HG03342 (cell line): ENCODE measurements around the gene CRIM1.
"Not testable (repeated sequence)": the region's sequence is repeated elsewhere in the genome, so short reads cannot be mapped to it uniquely, and the experiment has no call there.

Experiments used
- ATAC-seq: cut with Tn5 transposase; IDR thresholded peaks from one replicate; pipeline ENCODE4 v1.9.1; 2021; ENCODE audit warnings: mild to moderate bottlenecking, moderate library complexity; ENCODE audit not compliant: unreplicated experiment

CRIM1 gene, protein sequence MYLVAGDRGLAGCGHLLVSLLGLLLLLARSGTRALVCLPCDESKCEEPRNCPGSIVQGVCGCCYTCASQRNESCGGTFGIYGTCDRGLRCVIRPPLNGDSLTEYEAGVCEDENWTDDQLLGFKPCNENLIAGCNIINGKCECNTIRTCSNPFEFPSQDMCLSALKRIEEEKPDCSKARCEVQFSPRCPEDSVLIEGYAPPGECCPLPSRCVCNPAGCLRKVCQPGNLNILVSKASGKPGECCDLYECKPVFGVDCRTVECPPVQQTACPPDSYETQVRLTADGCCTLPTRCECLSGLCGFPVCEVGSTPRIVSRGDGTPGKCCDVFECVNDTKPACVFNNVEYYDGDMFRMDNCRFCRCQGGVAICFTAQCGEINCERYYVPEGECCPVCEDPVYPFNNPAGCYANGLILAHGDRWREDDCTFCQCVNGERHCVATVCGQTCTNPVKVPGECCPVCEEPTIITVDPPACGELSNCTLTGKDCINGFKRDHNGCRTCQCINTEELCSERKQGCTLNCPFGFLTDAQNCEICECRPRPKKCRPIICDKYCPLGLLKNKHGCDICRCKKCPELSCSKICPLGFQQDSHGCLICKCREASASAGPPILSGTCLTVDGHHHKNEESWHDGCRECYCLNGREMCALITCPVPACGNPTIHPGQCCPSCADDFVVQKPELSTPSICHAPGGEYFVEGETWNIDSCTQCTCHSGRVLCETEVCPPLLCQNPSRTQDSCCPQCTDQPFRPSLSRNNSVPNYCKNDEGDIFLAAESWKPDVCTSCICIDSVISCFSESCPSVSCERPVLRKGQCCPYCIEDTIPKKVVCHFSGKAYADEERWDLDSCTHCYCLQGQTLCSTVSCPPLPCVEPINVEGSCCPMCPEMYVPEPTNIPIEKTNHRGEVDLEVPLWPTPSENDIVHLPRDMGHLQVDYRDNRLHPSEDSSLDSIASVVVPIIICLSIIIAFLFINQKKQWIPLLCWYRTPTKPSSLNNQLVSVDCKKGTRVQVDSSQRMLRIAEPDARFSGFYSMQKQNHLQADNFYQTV

DNA sequence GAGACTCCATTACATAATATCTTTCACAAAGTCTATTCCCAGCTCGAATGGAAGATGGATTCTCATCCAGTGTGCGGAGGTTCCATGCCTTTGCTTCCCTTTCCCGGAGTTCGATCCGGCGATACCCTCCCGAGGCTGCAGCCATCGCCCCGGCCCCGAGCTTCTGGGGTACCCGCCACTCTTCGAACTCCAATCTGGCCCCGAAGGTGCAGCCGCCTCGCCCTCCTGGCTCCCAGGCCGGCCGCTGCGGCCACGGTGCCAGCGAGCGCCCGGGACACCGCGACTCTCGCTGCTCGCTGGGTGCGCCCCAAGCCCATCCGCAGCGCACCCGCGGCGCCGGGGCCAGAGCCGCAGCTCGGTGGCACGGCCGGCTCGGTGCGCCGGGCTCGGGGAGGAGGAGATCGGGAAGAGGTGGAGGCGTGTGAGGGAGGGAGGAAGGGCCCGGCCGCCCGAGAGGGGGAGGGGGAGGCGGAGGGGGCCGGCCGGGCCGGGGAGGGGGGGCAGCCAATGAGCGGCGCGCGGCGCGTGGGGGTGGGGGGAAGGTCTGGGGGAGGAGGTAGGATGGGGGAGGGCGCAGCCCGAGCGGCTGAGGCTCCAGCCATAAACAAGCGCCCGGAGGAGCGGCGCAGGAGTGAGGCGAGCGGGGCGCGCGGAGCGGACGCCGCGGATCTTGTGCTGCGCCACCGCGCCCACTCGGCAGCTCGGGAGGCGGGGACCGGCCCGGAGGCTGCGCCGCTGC is at the start of gene CRIM1:
TSS of gene CRIM1 (plus strand) at position 628 of the 739 bp plus-strand sequence. CDS start 515 bp downstream, outside the sequence.
- ATAC-seq, result peak; percentile 37

DNA sequence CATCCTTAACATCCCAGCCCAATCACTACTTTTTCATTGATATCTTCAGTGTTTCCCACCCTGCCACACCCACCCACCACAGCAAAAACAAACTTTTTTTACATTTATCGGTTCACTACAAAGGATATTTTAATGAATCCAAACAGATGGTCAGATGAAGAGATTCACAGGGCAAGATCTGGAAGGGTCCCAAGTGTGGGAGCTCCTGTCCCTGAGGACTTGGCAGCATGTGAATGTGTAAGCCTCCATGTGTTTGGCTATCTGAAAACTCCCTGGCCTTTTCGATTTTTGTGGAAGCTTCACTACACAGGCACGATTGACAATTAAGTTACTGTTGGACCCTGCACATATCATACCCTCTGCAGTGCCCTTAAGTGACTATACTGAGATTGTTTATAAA is 48.1 kb upstream of the CRIM1 start:
- ATAC-seq, result no peak

DNA sequence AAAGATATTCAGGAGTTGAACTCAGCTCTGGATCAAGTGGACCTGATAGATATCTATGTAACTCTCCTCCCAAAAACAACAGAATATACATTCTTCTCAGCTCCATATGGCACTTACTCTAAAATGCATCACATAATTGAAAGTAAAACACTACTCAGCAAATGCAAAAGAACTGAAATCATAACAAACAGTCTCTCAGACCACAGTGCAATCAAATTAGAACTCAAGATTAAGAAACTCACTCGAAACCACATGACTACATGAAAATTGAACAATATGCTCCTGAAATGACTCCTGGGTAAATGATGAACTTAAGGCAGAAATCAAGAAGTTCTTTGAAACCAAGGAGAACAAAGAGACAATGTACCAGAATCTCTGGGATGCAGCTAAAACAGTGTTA is 45.1 kb upstream of the CRIM1 start:
- not testable (repeated sequence) for ATAC-seq

DNA sequence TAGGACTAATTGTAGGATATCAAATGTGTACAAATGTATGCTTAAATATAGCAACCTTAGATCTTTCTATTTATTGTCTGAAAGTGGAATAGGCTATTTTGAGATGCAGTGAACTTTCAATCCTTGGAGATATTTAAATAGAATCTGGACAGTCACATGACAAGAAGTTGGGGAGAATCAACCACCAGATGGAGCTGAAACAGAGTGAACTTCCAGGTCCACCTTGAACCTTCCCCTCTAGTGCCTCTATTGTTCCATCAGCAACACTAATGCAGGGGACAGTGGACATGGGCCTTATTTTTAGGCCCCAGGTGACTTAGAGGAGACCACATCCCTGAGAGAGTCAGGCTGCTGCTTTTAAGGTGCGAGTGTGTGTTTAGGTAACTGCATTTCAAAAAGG is 37.0 kb upstream of the CRIM1 start:
- ATAC-seq, result no peak

DNA sequence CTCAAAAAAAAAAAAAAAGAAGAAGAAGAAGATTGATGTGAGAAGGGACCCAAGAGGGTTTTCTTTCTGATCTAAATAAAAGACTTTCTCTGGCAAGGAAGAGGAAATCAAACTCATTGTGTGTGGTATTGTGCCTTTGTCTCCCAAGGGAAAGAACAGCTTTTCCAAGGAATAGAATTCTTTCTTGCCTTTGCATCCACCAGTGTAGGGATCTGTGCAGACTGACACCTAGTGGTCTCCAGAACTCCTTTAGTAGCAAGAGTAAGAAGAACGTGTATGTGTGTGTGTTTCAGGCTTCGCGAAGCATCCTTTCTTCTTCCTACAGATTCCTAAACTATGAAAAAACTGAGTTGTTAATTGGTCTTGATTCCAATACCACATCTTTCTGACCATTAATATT is 33.5 kb upstream of the CRIM1 start:
- no peak for ATAC-seq

DNA sequence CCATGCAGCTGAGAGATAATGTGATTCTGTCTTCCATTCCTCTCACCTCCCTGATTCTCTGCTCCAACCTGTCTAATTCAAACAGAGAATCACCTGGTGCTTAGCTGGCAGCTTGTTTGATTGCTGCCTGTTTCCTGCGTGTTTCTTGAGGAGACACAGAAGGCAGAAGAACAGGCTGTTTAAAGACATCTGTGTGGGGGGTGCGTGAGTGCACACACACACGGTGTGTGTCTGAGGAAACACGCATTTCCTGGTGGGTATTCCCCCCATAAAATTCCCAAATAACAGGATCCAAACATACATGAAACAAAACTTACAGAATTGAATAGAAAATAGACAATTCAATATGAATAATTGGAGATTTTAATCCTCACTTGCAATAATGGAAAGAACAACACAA is 29.3 kb upstream of the CRIM1 start:
- ATAC-seq, result no peak

DNA sequence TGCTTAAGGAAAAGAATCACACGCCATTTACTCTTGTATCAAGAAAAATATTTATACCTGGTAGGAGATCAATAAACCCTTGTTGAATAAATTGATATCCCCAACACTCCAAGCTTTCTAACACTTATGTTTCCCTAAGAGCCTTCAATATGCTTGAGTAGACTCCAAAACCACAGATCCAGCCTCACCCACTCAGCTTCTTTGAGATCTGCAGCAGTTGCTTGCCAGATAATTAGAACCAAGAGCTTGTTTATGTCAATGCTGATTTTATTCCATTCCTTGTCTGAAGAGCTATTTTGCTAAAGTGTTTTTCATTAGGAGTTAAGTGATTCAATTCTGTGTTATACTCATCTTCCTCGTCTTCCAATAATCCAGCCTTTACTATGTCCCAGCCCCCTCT is 26.3 kb upstream of the CRIM1 start:
- ATAC-seq, result no peak

DNA sequence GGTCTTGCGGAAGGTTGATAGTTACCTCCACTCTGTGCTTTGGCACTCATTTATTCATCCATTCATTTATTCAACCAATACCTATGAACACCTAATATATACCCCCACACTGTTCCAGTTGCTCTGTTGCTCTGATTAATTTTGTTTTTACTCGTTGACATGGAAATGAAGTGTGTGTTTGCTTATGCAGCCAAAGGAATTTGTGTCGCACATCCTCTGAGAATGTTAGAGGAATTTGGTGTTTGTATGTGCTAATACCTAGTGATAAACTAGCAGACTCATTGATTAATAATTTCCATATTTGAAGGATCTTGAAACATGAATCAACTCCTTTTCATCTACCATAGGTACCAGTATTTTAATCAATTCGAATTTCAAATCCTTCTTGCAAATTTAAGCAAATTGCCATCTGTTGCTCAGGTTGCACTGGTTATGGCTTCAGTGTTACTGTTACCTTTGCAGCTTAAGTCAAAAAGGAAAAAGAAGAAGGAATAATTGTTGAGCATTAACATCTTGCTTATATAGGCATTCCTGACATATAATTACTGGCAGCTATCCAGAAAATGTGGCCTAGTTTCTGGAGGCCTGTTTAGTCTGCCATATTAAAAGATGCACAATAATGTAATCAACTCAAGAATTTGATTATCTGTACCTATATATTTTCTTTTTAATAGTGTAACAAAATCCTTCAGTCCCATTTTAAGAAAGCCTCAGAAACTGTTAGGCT is 25.7 kb upstream of the CRIM1 start:
- ATAC-seq, result no peak

DNA sequence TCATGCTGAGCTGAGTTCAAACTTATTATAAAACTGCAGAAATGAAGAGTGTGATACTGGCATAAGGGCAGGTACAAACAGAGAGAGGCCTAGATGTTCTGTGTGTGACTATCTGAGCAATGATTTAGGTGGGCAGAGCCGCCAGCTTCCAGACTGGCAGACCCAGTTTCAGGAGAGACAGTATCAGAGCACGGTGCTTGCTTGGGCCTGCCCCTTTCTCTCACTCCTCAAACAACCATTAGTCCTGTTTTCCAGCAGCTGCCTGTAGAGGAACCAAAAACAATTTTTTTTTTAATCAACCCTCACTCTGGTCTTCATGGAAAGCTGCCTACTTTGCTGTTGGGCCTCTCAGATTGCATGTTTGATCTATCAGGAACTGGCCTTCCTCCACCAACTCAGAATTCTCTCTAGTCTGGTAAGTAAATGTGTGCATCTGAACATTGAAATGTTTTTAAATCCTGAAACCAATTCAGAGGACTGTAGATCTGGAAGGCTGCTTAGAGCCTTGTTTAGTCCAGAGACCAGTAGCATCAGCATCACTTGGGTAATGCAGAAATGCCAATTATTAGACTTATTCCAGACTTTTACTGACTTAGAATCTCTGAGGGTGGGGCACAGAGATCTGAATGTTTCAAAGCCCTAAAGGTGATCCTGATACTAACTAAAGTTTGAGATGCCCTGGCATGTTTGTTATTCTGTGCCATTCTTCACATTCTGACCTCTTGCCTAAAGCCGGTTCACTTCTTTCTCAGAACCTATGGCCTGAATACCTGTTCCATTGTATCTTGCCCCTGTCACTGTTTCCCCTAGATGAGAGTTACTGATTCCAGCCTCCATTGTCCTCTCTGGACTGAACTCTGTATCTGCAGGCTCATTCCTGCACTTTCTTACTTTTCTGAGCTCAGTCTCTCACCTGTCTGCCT is 24.8 kb upstream of the CRIM1 start:
- ATAC-seq, result no peak

DNA sequence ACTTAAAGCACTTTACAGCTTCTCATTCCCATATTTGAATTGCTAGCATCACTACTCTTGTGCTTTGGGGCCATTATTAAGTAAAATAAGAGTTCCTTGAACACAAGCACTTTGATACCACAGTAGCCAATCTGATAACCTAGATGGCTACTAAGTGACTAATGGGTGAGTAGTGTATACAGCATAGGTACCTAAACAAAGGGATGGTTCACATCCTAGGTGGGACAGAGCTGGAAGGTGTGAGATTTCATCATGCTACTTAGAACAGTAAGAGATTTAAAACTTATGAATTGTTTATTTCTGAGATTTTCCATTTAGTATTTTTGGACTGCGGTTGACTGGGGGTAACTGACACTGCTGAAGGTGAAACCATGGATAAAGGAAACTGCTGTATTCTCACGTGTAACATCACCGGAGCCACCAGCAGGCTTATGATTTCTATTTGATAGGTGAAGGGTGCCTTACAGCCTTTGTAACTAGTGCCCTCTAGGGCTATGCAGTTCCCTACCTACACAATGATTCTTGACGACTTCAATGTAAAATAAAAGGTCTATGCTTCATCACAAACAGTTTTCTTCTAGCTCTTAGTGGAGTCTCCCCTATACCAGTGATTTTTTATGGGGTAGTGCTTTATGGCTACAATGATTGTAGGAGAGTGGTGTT is 22.1 kb upstream of the CRIM1 start:
- ATAC-seq, result no peak

DNA sequence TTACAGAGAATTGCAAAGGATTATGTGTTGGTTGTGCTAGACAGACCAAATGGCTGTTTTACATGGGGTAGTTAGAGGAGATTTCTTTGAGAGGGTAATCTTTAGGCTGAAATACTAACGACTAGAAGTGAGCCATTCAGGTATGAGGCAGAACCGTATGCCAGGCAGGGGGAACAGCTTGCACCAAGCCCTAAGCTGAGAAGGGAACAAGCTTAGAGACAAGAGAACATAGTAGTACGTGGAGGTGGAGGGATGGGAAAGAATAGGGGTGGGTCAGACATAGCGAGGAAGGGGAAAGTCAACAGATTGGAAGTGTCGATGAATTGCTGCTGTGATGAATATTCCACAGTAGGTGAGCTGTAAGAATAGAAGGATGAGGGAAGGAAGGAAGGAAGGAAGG is 20.0 kb upstream of the CRIM1 start:
- ATAC-seq, result no peak

DNA sequence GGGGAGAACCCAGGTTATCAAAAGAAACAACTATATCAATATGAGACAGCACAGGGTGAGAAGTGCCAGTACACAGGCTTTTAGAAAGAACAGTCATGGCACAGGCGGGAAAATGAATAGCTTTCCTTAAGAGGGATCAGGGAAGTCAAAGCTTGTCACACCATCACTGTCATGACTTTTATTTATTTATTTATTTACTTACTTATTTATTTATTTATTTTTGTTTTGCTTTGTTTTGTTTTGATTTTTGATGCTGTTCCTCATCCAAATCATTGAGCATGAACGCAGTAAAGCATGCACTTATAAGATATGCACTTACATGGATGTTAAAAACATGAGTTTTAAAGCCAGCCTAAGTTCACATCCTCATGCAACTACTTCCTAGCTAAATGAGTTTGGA is 19.3 kb upstream of the CRIM1 start:
- ATAC-seq, result no peak

DNA sequence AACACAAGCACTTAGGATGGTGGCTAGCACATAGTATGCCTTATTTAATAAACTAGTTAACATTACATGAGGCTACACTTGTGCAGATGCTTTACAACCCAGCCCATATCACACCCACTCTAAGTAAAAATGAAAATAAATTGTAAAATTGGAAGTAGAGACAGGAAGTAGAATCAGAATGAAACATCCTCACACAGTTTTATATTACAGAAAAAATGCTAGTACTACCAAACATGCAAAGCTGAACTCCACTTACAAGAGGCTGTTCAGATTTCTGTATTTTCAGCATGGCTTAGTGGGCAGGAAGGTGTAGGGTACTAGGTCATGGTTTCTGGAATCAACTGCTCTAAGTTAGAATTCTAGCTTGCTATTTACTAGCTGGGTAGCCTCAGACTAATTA is 18.2 kb upstream of the CRIM1 start:
- no peak for ATAC-seq

DNA sequence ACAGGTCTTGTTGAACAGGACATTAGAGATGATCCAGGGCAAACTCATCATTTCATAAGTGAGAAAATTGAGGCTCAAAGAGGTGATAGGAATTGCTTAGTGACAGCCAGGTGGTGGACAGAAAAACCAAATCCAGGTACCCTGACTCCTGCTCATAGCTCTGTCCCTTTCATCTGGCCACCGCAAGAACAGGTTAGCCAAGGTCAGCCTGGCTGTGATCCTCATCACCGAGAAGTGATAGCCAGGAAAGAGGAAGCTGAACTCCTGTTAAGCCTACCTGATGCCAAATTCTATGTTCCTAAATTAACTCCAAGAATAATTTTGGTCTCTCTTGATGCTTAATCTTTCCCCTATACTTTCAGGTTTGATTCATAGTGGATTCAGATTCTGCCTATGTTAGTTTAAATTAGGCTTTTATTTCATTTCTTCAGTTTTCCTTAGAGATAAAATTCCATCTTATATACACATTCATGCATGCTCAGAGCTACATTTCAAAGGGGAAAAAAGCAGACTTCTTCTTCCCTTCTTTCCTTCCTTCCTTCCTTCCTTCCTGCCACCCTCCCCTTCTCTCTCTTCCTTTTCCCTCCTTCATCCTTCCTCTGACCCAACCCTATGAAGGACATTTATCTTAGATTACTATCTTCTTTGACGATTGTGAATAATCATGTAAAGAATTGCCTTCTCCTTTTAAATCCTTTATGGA is 17.3 kb upstream of the CRIM1 start:
- no peak for ATAC-seq

DNA sequence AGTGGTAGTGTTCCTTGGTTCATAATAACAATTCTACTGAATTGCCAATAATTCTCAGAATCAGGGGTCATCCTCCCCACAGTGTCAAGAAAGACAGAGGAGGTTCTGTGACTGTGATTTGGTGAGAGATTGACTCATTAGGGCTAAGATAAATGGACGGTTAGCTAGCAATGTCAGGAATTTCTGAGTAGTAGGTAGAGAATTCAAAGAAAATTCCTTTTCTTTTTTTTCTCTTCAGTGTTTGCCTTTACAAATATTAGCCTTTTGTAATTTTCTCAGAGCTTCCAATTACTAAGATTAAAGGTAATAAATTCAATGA is 16.8 kb upstream of the CRIM1 start:
- no peak for ATAC-seq

DNA sequence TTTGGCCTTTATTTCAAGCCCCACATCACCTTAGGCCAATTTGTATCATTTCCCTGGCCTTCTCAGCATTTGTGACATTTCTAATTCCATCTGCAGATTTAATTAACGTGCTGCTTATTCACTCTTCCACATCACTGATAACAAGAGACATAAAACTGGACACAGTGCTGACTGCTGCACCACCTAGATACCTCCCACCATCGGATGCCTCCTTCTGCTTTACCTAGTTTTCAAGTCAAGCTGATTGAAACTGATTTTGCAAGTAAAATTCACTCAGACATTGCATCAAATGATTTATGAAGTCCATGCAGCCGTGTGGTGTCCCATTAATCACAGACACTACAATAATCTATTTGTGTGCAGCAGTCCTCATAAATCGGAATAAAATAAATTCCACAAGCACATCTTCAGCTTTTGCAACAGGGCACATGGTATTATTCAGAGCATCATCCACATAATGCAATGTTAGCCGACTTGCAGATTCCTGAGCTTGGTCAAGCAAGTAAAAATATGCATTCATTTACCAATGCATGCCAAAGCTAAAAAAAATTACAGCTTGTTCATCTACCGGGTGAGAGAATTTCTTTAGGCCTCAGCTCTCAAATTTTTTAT is 15.9 kb upstream of the CRIM1 start:
- ATAC-seq, result no peak

DNA sequence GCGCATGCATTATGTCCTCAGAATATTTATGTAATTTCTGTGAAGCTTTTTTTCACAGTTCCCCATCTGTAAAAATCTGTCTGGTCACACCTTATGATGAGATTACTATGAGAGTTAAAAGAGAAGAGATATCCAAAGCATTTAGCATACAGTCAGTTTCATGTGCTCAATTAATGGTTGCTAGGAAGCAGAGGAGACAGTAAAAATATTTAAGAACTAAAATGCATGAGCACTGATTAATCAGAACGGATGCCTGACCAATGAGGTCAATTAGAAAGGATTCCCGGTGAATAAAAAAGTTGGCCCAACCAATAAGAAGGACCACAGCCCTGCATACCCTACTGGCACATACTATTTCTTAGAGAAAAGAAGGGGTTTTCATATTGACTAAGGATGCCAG is 12.0 kb upstream of the CRIM1 start:
- no peak for ATAC-seq

DNA sequence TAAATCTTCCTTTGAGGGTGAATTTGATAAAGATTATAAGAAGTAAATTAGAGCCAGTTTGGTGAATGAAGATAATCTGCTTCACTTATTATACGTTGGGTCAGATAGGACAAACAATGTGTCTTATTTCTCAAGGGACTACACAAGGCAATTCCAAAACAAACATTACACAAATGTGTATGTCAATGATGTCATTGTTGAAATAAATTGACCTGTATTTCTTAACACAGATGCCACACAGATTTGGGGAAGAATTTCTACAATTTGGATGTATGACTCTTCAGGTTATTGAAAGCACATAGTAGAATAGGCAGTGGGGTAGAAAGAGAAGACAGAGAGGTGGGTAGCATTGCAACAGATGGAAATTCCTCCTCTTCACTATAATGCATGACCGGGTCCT is 6.9 kb upstream of the CRIM1 start:
- ATAC-seq, result no peak
